Stimulated activated naive CD8-positive, alpha-beta T cell treated with anti-CD3 and anti-CD28 coated beads, Interleukin-15, Interleukin-2, amounts not matched to agents 100 ng/mL and 50 ng/mL, for 24 hours (primary cell): Measurements from ENCODE around the gene KRT6C.

ENCODE experiments used
- H3K27ac Mint-ChIP-seq: one replicate; pipeline ENCODE4 v1.8.0; 2021; ENCODE audit warnings: mild to moderate bottlenecking, mixed read lengths
- H3K27me3 Mint-ChIP-seq: one replicate; pipeline ENCODE4 v1.8.0; 2021; ENCODE audit warnings: mixed read lengths
- H3K36me3 Mint-ChIP-seq: one replicate; pipeline ENCODE4 v1.8.0; 2021; ENCODE audit warnings: low read depth, mixed read lengths
- H3K4me1 Mint-ChIP-seq: one replicate; pipeline ENCODE4 v1.8.0; 2021; ENCODE audit warnings: low read depth, mixed read lengths
- H3K4me3 Mint-ChIP-seq: one replicate; pipeline ENCODE4 v1.8.0; 2021; ENCODE audit warnings: mild to moderate bottlenecking, mixed read lengths
- H3K9me3 Mint-ChIP-seq: one replicate; pipeline ENCODE4 v1.8.0; 2021; ENCODE audit warnings: mixed read lengths

Gene KRT6C

GRCh38 chr12:52436828-52437474 is 36.7 kb downstream of the KRT6C start:
- H3K4me1 Mint-ChIP-seq: no peaks in the 10 kb centered on the region
- H3K27ac Mint-ChIP-seq: no peak overlapping the region
- no peaks in the 10 kb centered on the region for H3K9me3 Mint-ChIP-seq
- H3K36me3 Mint-ChIP-seq: no peaks in the 10 kb centered on the region
- H3K27me3 Mint-ChIP-seq: peaks cover 16% of the 10 kb centered on the region
- H3K4me3 Mint-ChIP-seq: no peak overlapping the region

DNA sequence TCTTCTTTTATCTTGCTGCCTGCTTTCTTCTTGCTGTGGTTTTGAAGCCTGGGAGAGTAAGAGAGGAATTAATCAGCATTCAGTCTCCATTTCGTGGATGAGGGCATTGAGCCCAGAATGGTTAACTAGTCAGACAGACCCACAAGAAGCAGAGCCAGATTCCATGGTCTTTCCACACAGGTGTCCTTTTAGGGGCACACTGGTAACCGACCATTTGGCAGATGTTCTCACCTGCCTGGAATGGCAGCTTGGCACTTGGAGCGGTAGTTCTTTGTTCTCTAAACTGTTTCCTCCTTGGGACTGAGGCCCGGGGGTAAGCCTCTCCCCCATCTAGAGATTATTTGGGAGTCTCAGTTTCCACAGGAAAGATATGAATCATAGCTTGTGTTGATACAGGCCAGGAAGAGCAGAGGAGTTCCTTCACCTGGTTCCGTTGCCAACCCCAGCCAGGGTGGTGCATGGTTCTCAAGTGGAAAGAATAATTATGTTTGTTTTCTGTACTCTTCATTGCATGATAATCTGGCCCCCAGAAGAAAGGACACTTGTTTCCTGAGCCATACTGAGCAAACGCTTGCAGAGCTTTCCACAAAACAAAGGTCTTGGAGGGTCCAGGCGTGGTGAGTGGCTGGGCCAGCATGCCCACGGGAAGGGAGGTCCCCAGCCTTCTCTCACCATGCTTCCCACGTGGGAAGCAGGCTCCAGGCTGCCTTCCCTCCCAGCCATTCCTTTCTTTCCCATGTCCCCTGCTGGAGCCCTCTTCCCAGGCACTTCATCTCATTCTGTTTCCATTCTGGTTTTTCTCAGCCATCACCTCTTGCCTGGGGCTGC is 37.4 kb downstream of the KRT6C start:
- no peaks in the 10 kb centered on the region for H3K4me1 Mint-ChIP-seq
- no peak overlapping the region for H3K27ac Mint-ChIP-seq
- H3K36me3 Mint-ChIP-seq: no peaks in the 10 kb centered on the region
- H3K9me3 Mint-ChIP-seq: no peaks in the 10 kb centered on the region
- H3K27me3 Mint-ChIP-seq: peaks cover 17% of the 10 kb centered on the region
- no peak overlapping the region for H3K4me3 Mint-ChIP-seq

DNA sequence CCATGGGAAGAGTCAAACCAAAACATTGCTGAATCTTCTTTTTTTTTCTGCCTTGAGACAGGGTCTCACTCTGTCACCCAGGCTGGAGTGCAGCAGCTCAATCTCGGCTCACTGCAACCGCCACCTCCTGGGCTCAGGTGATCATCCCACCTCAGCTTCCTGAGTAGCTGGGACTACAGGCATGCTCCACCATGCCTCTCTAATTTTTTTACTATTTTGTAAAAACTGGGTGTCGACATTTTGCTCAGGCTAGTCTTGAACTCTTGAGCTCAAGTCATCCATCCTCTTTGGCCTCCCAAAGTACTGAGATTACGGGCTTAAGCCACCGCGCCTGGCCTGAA is 38.0 kb downstream of the KRT6C start:
- no peak overlapping the region for H3K27ac Mint-ChIP-seq
- no peaks in the 10 kb centered on the region for H3K36me3 Mint-ChIP-seq
- H3K4me1 Mint-ChIP-seq: no peaks in the 10 kb centered on the region
- no peaks in the 10 kb centered on the region for H3K9me3 Mint-ChIP-seq
- no peak overlapping the region for H3K4me3 Mint-ChIP-seq
- H3K27me3 Mint-ChIP-seq: peaks cover 20% of the 10 kb centered on the region

DNA sequence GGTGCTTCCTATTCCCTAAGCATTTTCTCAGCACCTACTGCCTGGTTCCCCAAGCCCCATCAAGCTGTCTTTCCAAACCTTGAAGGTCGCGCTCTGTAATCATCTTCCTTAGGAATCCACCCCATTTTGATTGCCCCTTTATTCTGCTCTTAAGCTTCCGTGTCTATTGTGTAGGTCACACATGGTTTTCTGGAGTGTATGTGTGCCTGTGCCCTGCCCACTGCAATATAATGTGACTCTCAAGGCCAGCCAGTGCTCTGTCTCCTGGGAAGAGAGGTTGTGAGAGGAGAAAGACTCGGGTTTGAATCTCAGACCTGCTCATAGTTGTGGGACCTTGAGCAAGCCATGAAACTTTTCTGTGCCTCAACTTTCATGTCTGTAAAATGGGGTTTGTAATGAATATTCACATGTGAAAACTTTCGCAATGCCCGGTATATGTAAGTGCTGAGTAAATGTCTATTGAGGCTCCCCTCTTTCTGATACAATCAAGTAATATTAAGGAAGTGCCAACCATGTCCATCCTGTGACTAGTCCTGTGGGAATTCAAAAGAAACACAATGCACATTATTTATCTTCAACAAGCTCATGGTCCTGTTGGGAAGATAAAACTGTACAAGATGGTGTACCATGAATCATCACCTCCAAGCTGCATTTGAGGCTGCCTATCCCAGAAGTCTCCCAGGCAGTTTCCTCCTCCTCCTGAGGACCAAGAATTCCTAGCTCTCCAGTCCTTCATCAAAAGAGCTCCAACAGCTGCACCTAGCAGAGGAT is 38.7 kb downstream of the KRT6C start:
- Mint-ChIP-seq H3K4me1 (no peaks in the 10 kb centered on the region), H3K36me3 (no peaks in the 10 kb centered on the region), H3K4me3 (no peak overlapping the region), H3K27ac (no peak overlapping the region), H3K9me3 (no peaks in the 10 kb centered on the region), H3K27me3 (peaks cover 20% of the 10 kb centered on the region)

GRCh38 chr12:52434081-52434733 is 39.4 kb downstream of the KRT6C start, which contains the start of gene KRT75:
KRT75 (minus strand) TSS chr12:52434371; CDS start chr12:52434304, 67 bp downstream.
- peaks cover 20% of the 10 kb centered on the region for H3K27me3 Mint-ChIP-seq
- no peaks in the 10 kb centered on the region for H3K36me3 Mint-ChIP-seq
- H3K4me3 Mint-ChIP-seq: no peak within 1 kb of the TSS
- no peaks in the 10 kb centered on the region for H3K4me1 Mint-ChIP-seq
- no peak within 1 kb of the TSS for H3K27ac Mint-ChIP-seq
- no peaks in the 10 kb centered on the region for H3K9me3 Mint-ChIP-seq

DNA sequence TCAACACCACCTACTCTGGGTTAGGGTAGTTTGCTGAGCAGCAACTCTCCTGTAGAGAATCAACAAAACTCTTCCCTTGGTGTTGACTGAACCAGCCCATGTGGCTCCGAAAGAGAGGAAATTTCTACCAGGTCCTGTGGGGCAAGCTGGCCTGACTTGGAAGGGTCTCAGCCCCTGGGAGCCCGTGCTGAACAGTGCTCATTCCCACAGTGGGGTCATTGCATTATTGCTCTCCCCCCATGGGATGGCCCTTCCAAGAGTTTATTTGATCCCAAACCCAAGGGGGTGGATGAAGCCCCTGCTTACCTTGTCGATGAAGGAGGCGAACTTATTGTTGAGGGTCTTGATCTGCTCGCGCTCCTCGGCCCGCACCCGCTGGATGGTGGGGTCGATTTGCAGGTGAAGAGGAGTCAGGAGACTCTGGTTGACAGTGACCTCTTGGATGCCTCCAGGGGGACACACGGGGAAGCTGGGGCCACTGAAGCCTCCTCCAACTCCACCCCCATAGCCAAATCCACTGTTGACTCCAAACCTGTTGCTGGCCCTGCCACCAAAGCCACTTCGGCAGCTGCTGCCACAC is 40.0 kb downstream of the KRT6C start:
- Mint-ChIP-seq H3K9me3 (no peaks in the 10 kb centered on the region), H3K27ac (no peak overlapping the region), H3K4me3 (no peak overlapping the region), H3K27me3 (peaks cover 25% of the 10 kb centered on the region), H3K36me3 (no peaks in the 10 kb centered on the region), H3K4me1 (no peaks in the 10 kb centered on the region)

GRCh38 chr12:52432559-52433207 is 40.9 kb downstream of the KRT6C start:
- peaks cover 29% of the 10 kb centered on the region for H3K27me3 Mint-ChIP-seq
- no peak overlapping the region for H3K4me3 Mint-ChIP-seq
- no peaks in the 10 kb centered on the region for H3K4me1 Mint-ChIP-seq
- H3K9me3 Mint-ChIP-seq: no peaks in the 10 kb centered on the region
- no peak overlapping the region for H3K27ac Mint-ChIP-seq
- H3K36me3 Mint-ChIP-seq: no peaks in the 10 kb centered on the region

DNA sequence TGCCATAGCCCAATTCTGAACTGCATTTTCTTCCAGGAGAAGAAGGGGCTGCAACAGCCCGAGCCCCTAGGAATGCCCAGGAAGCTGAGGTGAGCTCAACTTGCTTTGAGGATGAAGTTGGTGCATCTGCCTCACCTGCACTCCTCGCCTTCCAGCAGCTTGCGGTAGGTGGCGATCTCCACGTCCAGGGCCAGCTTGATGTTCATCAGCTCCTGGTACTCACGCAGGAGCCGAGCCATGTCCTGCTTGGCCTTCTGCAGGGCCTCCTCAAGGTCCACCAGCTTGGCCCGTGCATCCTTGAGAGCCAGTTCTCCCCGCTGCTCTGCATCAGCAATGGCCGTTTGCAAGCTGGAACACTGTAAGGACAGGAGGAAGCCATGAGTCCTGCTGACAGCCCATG is 45.5 kb downstream of the KRT6C start:
- Mint-ChIP-seq H3K4me1 (no peaks in the 10 kb centered on the region), H3K36me3 (no peaks in the 10 kb centered on the region), H3K9me3 (no peaks in the 10 kb centered on the region), H3K4me3 (no peak overlapping the region), H3K27ac (no peak overlapping the region), H3K27me3 (peaks cover 20% of the 10 kb centered on the region)

DNA sequence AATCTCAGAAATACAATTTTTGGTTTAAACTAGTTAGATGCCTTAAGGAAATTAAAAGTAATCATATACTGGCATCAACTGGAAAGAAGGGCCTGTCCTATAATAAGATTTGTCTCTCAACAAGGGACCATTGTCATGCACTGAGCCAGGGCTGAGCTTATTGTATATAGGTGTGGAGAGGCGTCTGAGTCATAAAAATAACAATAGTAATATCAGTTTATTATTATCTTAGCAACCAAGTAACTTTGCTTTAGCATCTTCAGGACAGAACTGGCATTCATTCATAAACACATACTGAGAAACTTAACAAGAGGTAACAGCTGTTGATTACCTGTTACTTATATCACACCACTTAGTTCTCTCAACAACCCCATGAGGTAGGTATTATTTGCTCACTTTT is 46.5 kb downstream of the KRT6C start:
- H3K4me1 Mint-ChIP-seq: no peaks in the 10 kb centered on the region
- peaks cover 17% of the 10 kb centered on the region for H3K27me3 Mint-ChIP-seq
- H3K27ac Mint-ChIP-seq: no peak overlapping the region
- H3K4me3 Mint-ChIP-seq: no peak overlapping the region
- H3K9me3 Mint-ChIP-seq: no peaks in the 10 kb centered on the region
- no peaks in the 10 kb centered on the region for H3K36me3 Mint-ChIP-seq

GRCh38 chr12:52426034-52426433 is 47.6 kb downstream of the KRT6C start:
- no peaks in the 10 kb centered on the region for H3K9me3 Mint-ChIP-seq
- H3K36me3 Mint-ChIP-seq: no peaks in the 10 kb centered on the region
- H3K4me3 Mint-ChIP-seq: no peak overlapping the region
- H3K27me3 Mint-ChIP-seq: peaks cover 24% of the 10 kb centered on the region
- H3K27ac Mint-ChIP-seq: no peak overlapping the region
- H3K4me1 Mint-ChIP-seq: no peaks in the 10 kb centered on the region

DNA sequence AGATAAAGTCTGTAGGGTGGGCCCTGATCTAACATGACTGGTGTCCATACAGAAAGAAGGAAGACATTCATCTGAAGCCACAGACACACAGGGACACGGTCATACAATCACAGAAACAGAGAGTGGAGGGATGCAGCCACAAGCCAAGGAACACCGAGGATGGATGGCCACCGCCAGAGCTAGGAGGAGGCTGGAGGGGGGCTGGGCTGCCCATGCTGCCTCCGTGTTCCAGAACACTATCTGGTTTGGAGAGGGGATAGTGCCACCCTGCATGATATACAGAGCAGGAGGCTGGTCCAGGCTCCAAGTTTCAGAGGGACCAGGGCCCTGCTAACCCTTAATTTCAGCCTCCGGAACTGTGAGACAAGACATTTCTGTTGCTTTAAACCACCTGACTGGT is 48.1 kb downstream of the KRT6C start:
- Mint-ChIP-seq H3K9me3 (no peaks in the 10 kb centered on the region), H3K4me1 (no peaks in the 10 kb centered on the region), H3K27ac (no peak overlapping the region), H3K36me3 (no peaks in the 10 kb centered on the region), H3K27me3 (peaks cover 22% of the 10 kb centered on the region), H3K4me3 (no peak overlapping the region)

DNA sequence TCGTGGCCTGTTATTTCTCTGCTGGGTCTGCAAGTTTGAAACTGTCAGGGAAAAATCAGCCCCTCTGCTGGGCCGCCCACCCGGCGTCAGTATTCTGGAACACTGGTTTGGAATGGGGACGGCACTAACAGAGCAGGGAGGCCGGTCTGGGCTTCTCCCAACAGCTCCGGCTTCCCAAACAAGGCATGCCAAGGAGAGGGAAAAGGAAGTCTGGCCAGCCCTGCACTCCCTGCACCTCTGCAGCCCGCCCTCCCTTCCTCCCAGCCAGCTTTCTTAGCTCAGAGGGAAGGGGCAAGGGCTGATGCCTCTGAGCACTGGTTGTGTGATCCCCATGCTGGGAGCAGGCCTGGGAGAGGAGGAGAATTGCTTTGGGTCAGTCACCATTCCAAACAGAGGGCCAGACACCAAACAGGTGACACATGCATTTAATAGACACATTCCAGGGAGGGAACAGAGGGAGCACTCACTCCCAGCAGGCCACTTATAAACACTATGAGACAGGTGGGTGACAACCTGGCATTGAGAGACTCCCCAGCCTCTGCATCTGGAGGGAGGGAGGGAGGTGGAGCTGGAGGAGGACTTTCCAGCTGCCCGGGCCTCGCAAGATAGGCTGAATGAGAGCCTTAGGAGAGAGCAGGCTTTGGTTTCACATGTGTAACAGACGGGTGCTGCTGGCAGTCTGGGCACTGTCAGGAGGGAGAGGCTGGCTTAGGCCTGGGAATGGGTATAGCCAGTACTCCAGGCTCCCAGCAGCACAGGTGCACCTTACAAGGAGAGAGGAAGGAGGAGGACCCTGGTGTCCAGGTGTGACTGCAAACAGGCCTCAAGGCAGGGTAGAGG is 49.7 kb downstream of the KRT6C start:
- H3K4me1 Mint-ChIP-seq: peaks cover 7% of the 10 kb centered on the region
- no peak overlapping the region for H3K27ac Mint-ChIP-seq
- no peaks in the 10 kb centered on the region for H3K9me3 Mint-ChIP-seq
- no peak overlapping the region for H3K4me3 Mint-ChIP-seq
- peaks cover 20% of the 10 kb centered on the region for H3K27me3 Mint-ChIP-seq
- H3K36me3 Mint-ChIP-seq: no peaks in the 10 kb centered on the region

DNA sequence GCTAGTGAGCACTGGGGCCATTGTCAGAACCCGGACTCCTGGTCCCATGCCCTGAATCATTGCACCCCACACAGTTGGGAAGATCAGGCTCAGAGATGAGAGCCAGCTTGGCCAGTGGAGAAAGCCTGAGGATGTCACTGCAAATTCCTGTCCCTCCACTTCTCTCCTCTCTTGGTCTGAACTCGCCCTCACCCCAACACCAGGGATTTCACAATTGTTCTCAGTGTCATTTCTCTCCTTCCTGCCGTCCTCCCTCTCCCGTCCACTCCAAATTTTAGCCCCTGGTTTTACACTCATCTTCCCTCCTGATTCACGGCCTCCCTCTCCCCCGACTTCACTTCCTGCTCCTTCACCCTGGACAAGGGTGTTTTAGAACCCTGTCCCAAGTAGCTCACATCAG is 50.6 kb downstream of the KRT6C start:
- peaks cover 7% of the 10 kb centered on the region for H3K4me1 Mint-ChIP-seq
- H3K27me3 Mint-ChIP-seq: peaks cover 14% of the 10 kb centered on the region
- no peak overlapping the region for H3K4me3 Mint-ChIP-seq
- no peaks in the 10 kb centered on the region for H3K36me3 Mint-ChIP-seq
- no peaks in the 10 kb centered on the region for H3K9me3 Mint-ChIP-seq
- peak overlapping the region; percentile 26 for H3K27ac Mint-ChIP-seq
